Measurements from ENCODE around the gene KRR1.
"Not testable (repeated sequence)": the region's sequence is repeated elsewhere in the genome, so short reads cannot be mapped to it uniquely, and the experiment has no call there.

Gene KRR1

GRCh38 chr12:75522124-75522523, 10.7 kb upstream of the KRR1 start:
- not testable (repeated sequence) for DNase-seq

DNA sequence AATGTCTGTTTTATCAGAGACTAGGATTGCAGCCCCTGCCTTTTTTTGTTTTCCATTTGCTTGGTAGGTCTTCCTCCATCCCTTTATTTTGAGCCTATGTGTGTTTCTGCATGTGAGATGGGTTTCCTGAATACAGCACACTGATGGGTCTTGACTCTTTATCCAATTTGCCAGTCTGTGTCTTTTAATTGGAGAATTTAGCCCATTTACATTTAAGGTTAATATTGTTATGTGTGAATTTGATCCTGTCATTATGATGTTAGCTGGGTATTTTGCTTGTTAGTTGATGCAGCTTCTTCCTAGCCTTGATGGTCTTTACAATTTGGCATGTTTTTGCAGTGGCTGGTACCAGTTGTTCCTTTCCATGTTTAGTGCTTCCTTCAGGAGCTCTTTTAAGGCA, 9.8 kb upstream of the KRR1 start:
- not testable (repeated sequence) for DNase-seq

DNA sequence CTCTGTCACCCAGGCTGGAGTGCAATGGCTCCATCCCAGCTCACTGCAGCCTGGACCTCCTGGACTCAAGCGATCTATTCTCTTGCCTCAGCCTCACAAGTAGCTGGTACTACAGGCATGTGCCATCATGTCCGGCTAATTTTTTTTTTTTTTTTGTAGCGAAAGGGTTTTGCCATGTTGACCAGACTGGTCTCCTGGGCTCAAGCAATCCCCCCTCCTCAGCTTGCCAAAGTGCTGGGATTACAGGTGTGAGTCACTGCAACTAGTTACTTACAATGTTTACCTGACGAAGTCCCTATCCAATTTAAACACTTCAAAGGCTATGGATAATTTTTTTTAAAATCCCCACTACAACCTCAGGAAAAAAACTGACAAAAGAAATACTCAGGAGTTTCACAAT, 1.8 kb downstream of the KRR1 start:
- DNase-seq = no peak

DNA sequence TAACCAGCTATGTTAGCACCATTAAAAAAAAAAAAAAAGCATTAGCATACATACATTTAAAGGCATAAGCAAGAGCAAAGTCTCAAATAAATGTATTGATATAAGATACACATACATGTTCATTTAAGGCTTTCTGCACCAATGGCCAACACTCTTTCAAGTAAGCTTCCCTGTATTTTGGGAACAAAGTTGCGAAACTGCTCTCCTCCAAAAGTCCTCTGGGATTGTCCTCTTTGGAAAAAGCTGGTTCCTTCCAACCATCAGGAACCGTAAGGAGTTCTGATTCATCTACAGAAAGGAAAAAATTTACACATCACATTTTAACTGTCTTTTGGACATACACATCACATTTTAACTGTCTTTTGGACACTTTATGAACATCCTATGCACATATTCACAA, 3.2 kb downstream of the KRR1 start:
- no peak for DNase-seq

GRCh38 chr12:75507086-75507485, 4.3 kb downstream of the KRR1 start:
- DNase-seq = no peak

- DNase-seq = no peak
These were observed 5.6 kb downstream of the KRR1 start for GRCh38 chr12:75505706-75506312.

DNA sequence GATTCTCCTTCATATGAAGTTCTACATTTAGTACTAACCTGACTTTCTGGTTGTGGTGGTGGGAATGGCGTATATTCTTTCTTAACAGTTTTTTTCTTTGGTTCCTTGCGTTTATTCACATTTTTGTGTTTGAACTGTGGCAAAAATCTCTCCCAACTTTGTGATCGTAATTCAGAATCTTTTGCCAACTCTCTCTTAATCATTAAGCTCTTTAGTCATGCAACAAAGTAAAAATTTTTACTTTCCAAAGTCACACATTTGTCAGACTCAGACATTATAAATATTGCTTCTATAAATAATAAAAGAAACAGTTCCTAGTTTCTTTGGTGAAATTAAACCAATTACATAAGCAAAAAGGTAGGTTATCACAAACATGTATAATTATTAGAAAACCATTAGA, 7.5 kb downstream of the KRR1 start:
- no peak for DNase-seq

DNA sequence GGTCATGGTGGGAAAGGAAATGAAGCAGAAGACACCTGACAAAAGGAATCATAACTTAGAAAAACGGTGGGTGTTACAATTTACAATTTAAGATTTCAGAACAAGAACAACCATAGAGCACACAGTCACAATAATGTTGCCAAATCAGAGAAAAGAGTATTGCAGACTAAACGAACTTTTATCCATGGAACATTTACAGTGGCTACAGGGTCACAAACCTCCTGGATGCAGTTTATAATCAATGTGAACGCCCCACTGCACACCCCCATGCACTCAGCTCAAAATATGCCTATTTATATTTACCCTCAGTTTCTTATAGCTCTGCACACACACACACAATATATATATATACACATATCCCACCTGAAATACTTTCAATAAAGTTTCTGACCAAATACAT, 8.0 kb downstream of the KRR1 start:
- no peak for DNase-seq

DNA sequence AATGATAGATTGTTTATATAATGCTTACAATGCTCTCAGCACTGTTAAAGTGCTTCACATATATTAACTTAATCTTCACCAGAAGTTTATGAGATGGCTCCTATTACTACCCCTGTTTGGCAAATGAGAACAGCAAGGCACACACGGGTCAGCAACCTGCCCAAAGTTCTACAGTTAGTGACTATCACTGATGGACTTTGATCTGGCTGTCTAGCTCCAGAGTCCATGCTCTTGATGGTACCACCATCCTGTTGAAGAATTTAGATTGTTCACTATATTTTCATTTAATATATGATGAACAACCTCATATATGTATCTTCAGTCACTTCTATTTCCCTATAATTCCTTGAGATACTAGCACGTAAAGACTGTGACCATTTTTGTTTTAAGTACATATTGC, 20.2 kb downstream of the KRR1 start:
- DNase-seq = no peak

DNA sequence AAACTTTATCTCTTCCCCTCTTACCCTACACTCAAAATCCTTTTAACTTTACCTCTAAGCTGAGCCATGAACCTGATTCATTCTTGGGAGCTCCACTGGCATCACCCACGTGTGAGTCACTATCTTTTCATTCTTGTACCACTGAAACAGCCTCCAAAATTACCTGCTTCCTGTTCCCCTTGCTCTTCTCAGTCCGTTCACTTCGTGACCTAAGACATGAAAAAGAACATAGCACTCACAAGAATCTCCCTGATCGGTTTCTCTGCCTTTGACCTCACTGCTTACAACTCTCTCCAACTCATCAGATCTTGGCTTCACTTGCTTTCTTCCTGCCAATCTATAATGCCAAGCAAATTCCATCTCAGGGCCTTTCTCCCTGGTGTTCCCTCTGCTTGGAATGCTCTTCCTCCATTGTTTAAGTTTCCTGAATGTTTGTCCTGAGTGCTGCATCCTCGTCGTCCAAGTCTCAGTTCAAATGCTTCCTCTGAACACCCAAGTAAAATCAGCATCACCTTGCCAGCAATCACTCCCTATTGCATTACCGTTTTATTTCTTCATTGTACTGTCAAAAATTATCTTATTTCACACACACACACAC, 21.7 kb downstream of the KRR1 start:
- DNase-seq = peak; percentile 72

DNA sequence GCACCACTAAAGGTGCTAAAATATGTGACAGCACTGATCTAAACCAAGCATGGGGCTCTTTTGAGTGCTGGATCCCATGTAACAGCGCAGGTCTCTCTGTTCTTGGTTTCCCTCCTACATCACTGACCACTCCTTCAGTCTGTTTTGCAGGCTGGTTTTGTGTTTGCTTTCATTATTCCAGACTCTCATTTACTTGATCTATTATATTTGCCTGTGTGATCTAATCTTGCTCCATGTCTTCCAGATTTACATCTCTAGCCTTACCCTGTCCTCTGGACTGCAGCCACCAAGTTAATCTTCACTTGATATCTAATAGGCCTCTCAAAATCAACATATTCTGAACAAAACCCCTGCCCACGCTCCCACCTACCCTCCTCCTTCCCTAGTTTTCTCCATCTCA, 22.2 kb downstream of the KRR1 start:
- DNase-seq = no peak

DNA sequence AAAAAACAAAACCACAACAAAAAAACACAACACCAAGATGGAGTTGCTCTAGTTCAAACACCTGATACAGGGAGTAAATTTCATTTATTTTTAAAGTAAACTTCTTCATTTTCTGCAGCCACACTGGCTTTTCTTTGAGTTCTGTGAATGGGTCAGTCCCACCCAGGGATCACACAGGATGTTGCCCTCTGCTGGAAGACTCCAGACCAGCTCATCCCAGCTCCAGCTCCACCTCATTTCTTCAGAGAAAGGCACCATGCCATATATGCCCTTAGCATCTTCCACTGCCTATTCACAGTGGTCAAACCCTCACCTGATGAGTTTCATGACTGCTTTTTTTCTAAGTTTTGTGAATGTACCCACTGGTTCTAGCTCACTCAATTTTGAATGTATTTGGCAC, 22.9 kb downstream of the KRR1 start:
- peak; percentile 25 for DNase-seq

GRCh38 chr12:75487308-75487707, 24.1 kb downstream of the KRR1 start:
- DNase-seq = no peak

DNA sequence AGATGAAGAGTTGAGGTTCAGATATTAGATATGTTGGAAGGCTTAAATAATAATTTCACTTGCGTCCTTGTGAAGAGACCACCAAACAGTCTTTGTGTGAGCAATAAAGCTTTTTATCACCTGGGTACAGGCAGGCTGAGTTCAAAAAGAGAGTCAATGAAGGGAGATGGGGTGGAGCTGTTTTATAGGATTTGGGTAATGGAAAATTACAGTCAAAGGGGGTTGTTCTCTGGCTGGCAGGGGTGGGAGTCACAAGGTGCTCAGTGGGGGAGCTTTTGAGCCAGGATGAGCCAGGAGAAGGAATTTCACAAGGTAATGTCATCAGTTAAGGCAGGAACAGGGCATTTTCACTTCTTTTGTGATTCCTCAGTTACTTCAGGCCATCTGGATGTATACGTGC, 27.0 kb downstream of the KRR1 start:
- not testable (repeated sequence) for DNase-seq

GRCh38 chr12:75483431-75483830, 28.0 kb downstream of the KRR1 start:
- no peak for DNase-seq

GRCh38 chr12:75482646-75483045, 28.8 kb downstream of the KRR1 start:
- DNase-seq = peak; percentile 19

DNA sequence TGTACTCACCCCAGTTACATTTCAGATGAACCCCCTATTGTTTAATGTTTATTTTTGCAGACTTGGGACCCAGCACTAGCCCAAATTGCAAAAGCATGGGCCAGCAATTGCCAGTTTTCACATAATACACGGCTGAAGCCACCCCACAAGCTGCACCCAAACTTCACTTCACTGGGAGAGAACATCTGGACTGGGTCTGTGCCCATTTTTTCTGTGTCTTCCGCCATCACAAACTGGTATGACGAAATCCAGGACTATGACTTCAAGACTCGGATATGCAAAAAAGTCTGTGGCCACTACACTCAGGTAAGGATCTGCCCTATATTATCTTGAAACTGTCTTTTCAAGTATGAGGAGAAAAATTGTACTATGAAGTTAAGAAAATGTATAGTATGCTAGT, 29.6 kb downstream of the KRR1 start:
- no peak for DNase-seq

DNA sequence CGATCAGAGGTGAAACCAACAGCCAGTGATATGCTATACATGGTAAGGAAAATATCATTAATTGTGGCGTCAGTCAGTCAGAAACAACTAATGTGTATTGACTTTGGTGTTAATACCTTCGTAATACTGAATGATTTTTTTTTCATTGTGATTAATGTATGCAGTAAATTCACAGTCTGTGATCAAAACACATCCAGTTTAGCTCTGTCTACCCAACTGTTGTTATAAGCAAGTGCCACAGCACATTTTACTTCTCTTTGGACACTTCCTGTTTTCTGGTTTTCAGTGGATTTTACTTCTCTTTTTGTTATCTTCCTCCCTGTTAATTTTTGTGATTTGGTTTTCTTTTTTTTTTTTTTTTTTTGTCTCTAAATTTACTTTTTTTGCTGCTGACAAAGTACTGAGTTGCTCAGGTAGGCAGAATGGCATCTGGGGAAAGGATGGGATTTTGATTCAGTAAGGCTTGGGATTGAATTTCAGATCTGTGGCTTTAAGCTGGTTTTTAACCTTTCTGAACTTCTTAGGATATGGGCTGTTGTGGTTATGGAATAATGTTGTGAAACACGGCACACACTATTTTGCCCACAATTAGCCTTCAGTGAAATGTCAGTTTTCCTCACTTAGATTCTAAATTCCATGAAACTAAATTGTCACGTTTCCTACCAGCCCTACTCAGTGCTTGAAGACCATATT, 30.2 kb downstream of the KRR1 start:
- no peak for DNase-seq

DNA sequence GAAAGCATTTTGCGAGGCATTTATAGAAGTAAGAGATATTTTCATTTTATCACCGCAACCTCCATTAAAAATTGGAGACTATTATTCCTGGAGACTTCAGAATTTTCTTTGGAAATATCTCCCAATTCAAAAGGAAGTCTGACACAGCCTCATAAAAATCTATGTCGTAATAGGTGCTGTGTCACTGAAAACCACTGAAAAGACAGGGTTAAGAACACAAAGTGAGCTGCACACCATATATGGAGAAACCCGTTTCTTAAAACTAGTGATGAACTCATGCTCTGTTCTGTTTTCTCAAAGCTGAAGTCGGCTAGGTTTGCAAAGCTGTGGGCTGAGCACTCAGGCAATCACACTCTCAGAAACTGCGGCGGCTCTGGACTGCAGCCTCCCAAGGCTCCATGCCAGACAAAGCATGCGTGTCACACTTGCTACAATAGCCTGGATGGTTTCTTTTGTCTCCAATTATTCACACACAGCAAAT, 30.9 kb downstream of the KRR1 start, which contains the start of gene GLIPR1:
GLIPR1 (plus strand) TSS at position 287 of the 481 bp plus-strand sequence; CDS start at position 413, 126 bp downstream.
- DNase-seq = peak; percentile 91

DNA sequence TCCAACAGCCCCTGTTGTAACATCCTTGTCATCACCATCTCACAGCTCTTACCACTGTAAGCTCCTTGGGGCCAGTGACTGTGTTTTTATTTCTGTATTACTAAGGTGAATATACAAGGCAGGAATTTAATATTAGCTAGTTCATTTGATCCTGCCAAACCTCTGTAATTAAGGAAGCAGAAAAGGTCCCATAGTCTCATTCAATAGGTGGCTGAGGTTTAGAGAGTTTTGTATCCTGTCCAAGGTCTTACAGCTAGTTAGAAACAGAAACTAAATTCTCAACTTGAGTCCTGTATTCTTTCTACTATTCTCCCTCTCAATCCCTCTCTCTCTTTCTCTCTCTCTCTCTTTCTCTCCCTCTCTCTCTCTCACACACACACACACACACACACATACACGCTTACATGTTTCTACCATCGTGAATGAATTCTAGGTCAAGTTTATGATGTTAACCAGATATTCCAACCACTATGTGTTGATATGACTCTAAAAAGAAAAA, 31.4 kb downstream of the KRR1 start:
- peak; percentile 41 for DNase-seq

DNA sequence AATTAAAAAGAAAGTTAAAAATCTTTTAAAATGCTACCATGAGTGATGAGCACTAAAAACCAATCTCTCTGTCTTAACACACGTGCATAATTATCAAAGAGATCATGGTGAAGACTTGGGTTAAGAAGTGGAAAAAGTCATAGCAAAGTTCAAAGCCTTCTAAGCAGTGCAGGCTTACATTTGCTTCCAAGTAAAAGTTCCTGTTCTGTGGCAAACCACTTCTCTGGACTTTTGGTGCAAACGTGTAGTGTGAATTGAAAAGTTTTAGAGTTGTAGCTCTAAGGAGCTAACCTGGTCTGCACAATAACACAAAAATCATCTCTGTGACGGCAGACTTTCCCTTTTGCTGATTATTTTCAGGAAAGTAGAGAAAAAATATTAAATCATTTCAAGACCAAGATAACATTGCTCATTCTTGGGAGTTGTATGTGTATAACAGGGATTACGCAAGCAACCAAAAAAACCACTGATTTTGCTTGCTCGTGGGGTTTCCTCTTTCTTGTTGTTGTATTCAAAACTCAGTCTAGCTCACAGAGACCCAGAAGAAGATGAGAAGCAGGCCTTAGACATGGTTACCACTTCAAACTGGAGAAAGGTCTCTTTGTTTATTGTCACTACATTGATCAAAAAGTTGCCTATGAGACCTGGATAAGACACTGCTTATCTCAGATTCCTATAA, 33.2 kb downstream of the KRR1 start:
- DNase-seq = peak; percentile 85

GRCh38 chr12:75477137-75477536, 34.3 kb downstream of the KRR1 start:
- peak; percentile 35 for DNase-seq

DNA sequence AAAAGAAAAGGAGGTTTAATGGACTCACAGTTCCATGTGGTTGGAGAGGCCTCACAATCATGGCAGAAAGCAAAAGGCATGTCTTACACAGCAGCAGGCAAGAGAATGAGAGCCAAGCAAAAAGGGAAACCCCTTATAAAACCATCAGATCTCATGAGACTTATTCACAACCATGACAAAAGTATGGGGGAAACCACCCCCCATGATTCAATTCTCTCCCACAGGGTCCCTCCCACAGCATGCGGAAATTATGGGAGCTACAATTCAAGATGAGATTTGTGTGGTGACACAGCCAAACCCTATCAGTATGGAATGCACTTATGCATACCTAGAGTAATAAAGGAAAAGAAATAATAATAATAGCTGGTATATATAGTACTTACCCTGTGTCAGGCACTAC, 35.3 kb downstream of the KRR1 start:
- DNase-seq = no peak
